Body of pancreas (tissue), 4 donors: ENCODE results near the gene TUSC7. TPM values are rescaled to one million over a fixed set of nuclear protein-coding genes. Genes with fewer than 3 reads are reported as not detected.

ENCODE experiments used
- ATAC-seq: fragments of 150-250 bp; one replicate; pipeline ENCODE4 v1.9.1; 2016
- DNase-seq, 4 donors: peaks; one replicate each; pipeline ENCODE4 v3.0.0-alpha.2; 2019
- H3K27ac ChIP-seq, 4 donors: fragments of 200-600 bp; sonication (generic); 1 replicate in 3 of 4; 2 replicates in 1 of 4; pipeline versions ENCODE4 v1.5.1 to v1.6.1; 2016 to 2019; ENCODE audit warnings: mild to moderate bottlenecking in 1 of 4, mixed read lengths in 1 of 4, moderate library complexity in 1 of 4
- H3K27me3 ChIP-seq, 2 donors: fragments of 200-600 bp; sonication (generic); one replicate each; pipeline ENCODE4 v1.6.0; 2016; ENCODE audit warnings: mild to moderate bottlenecking in 1 of 2
- H3K36me3 ChIP-seq, 2 donors: fragments of 200-600 bp; sonication (generic); replicated peaks in 1 of 2; 2 replicates each; pipeline ENCODE4 v1.5.1; 2016; ENCODE audit warnings: low read depth in 2 of 2; ENCODE audit not compliant: insufficient read depth in 1 of 2
- H3K4me1 ChIP-seq: fragments of 200-600 bp; sonication (generic); one replicate; pipeline ENCODE4 v1.6.0; 2016
- H3K4me3 ChIP-seq, 2 donors: fragments of 200-600 bp; sonication (generic); 1 replicate in 1 of 2; 2 replicates in 1 of 2; pipeline ENCODE4 v1.5.1; 2016 to 2019
- H3K9me3 ChIP-seq, 3 donors: fragments of 200-600 bp; sonication (generic); 1 replicate in 2 of 3; 2 replicates in 1 of 3; pipeline ENCODE4 v1.5.1; 2016
- POLR2A ChIP-seq, 3 donors: fragments of 450-650 bp; IDR thresholded peaks; one replicate each; pipeline ENCODE4 v1.6.1; 2016; ENCODE audit warnings: antibody characterized with exemption in 3 of 3, mild to moderate bottlenecking in 2 of 3
- WGBS, 2 donors: methylation state at CpG; one replicate each; pipeline ENCODE4 v1.1.5; 2017; 5-methylcytosine and 5-hydroxymethylcytosine counted together
- intact Hi-C: fragments of 100-400 bp; cut with DNase I; formaldehyde crosslinking; loops from one replicate; pipeline ENCODE4 v1.15.1; 2023
- total RNA-seq, 2 donors: library from RNA; depleted of rRNA; stranded (reverse); fragments of >200 nt; gene quantifications; one replicate each; pipeline ENCODE4 v1.1.0, GENCODE V29; 2016
- TF ChIP-seq, protein P1 (sequence below), 7 experiments: fragments of 450-650 bp in 4 of 7; fragments of 200-600 bp in 3 of 7; sonication (generic) in 3 of 7; IDR thresholded peaks; one replicate each; pipeline ENCODE4 v1.5.1; 2016 to 2019; ENCODE audit warnings: antibody characterized with exemption in 7 of 7

The TUSC7 gene
- total RNA-seq, 2 donors from 2014 or later: not detected

DNA sequence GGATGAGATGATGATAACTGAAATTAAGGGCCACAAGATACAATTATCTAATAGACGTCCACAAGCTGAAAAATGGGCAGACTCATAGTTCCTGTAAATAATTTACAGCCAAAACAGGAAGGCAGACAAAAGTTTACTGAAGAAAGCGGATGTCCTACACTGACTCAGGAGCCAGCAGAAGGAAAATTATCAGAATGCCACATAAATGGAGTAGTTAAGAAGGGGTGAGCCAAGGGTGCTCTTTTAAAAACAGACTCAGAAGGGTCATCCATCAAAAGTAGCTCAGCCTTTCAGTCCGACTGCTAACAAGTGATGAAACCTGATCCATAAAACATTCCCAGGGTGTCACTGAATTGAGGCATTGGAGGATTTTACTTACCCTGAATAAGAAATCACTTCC, 39.8 kb downstream of the TUSC7 start:
- 3 to 7% methylated on average over 3 of the region's 3 CpGs for WGBS, 2 donors
- intact Hi-C loops: no loop called here
- no peak overlapping the region for H3K27ac ChIP-seq
- no peaks in the 10 kb centered on the region for H3K27me3 ChIP-seq
- H3K4me1 ChIP-seq: no peaks in the 10 kb centered on the region
- no peaks in the 10 kb centered on the region for H3K36me3 ChIP-seq
- no peaks in the 10 kb centered on the region for H3K9me3 ChIP-seq
- no peak for TF ChIP-seq POLR2A (IDR thresholded peaks at IDR 0.05)
- TF ChIP-seq, protein P1, sequence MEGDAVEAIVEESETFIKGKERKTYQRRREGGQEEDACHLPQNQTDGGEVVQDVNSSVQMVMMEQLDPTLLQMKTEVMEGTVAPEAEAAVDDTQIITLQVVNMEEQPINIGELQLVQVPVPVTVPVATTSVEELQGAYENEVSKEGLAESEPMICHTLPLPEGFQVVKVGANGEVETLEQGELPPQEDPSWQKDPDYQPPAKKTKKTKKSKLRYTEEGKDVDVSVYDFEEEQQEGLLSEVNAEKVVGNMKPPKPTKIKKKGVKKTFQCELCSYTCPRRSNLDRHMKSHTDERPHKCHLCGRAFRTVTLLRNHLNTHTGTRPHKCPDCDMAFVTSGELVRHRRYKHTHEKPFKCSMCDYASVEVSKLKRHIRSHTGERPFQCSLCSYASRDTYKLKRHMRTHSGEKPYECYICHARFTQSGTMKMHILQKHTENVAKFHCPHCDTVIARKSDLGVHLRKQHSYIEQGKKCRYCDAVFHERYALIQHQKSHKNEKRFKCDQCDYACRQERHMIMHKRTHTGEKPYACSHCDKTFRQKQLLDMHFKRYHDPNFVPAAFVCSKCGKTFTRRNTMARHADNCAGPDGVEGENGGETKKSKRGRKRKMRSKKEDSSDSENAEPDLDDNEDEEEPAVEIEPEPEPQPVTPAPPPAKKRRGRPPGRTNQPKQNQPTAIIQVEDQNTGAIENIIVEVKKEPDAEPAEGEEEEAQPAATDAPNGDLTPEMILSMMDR (IDR thresholded peaks at IDR 0.05): no peak
- DNase-seq (no peak), ATAC-seq (no peak)
- no peak overlapping the region for H3K4me3 ChIP-seq

DNA sequence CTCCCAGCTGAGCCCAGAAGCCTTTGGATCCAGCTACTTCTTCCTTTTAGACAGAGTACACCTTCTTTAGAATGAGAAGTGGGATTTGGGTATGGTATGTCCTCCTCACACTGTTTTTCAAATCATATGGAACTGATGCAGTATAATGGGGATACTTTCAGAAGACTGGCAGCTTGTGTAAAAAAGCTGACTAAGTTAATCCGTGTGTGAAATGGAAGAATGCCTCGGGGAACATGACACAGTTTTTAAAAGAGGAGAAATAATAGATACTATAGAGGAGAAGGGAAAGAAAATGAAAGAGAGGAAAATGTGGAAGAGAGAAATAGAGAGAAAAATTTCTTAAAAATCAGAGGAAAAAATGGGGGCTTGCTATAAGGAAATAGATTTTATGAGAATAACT, 47.7 kb downstream of the TUSC7 start:
- WGBS, 2 donors: 21 to 23% methylated on average over 2 of the region's 2 CpGs
- H3K27ac ChIP-seq: no peak overlapping the region
- H3K4me1 ChIP-seq: no peaks in the 10 kb centered on the region
- ATAC-seq (no peak), DNase-seq (no peak)
- H3K27me3 ChIP-seq: no peaks in the 10 kb centered on the region
- TF ChIP-seq, protein P1 (IDR thresholded peaks at IDR 0.05): no peak
- no peak for TF ChIP-seq POLR2A (IDR thresholded peaks at IDR 0.05)
- H3K4me3 ChIP-seq: no peak overlapping the region
- no peaks in the 10 kb centered on the region for H3K9me3 ChIP-seq
- no peaks in the 10 kb centered on the region for H3K36me3 ChIP-seq
- intact Hi-C loops: no loop called here

DNA sequence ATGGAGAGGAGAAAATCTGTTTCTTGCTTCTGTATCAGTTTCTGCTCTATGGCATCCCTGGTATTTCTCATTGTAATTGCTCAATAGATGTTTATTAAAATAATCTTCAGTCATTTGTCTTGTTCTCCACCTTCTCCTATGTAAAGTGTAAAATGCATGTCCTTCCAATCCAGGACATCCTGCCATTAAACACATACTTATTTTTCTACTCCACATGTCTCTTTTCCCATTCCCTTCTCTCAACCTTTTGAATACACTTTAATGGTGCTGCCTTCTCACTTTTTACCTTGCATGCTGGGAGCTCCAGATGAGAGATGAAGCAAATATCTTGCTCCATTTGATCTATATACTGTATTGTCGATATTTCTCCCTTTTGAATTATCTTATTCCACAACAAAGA, 49.7 kb downstream of the TUSC7 start:
- intact Hi-C loops: no loop called here
- no peak overlapping the region for H3K4me3 ChIP-seq
- H3K4me1 ChIP-seq: no peaks in the 10 kb centered on the region
- no peaks in the 10 kb centered on the region for H3K9me3 ChIP-seq
- TF ChIP-seq POLR2A (IDR thresholded peaks at IDR 0.05): no peak
- TF ChIP-seq, protein P1 (IDR thresholded peaks at IDR 0.05): no peak
- no peak overlapping the region for H3K27ac ChIP-seq
- no peaks in the 10 kb centered on the region for H3K27me3 ChIP-seq
- no peak for ATAC-seq
- 48 to 62% methylated on average over 1 of the region's 1 CpG for WGBS, 2 donors
- no peaks in the 10 kb centered on the region for H3K36me3 ChIP-seq
- no peak for DNase-seq
